Ramos (cell line): ENCODE results near the gene SPATA6.
"Not testable (repeated sequence)": the region's sequence is repeated elsewhere in the genome, so short reads cannot be mapped to it uniquely, and the experiment has no call there.

Source experiments
- in situ Hi-C: fragments of 300-500 bp; cut with MboI; formaldehyde crosslinking; loops from one replicate; pipeline ENCODE4 v1.14.3; 2022; ENCODE audit warnings: low sequenced_read_pairs; ENCODE audit not compliant: unreplicated experiment

Gene SPATA6

DNA sequence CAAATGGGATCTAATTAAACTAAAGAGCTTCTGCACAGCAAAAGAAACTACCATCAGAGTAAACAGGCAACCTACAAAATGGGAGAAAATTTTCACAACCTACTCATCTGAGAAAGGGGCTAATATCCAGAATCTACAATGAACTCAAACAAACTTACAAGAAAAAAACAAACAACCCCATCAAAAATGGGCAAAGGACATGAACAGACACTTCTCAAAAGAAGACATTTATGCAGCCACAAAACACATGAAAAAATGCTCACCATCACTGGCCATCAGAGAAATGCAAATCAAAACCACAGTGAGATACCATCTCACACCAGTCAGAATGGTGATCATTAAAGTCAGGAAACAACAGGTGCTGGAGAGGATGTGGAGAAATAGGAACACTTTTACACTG lies 189.7 kb downstream of the SPATA6 start:
- in situ Hi-C loops: not testable (repeated sequence)

DNA sequence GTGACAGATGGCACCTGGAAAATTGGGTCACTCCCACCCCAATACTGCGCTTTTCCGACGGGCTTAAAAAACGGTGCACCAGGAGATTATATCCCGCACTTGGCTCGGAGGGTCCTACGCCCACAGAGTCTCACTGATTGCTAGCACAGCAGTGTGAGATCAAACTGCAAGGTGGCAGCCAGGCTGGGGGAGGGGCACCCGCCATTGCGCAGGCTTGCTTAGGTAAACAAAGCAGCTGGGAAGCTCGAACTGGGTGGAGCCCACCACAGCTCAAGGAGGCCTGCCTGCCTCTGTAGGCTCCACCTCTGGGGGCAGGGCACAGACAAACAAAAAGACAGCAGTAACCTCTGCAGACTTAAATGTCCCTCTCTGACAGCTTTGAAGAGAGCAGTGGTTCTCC lies 194.6 kb downstream of the SPATA6 start:
- in situ Hi-C loops: not testable (repeated sequence)

DNA sequence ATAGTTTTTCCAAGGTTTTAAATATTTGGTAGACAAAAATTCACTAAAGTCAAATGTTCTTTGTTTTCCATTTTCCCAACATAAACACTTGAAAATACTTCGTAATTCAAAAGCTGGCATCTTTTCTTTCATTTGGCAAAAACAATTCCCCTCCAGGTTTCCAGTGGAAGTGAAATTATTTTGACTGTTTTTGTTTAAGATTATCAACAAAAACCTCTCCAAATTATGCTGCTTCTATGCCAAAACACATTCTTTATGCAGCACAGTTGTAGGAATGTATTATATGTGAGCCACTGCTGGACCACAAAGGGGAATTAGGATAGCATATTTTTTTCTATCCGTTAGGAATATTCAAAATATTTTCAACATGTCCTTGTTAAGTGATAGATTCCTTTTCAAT lies 205.4 kb downstream of the SPATA6 start:
- in situ Hi-C loops: no loop called here

DNA sequence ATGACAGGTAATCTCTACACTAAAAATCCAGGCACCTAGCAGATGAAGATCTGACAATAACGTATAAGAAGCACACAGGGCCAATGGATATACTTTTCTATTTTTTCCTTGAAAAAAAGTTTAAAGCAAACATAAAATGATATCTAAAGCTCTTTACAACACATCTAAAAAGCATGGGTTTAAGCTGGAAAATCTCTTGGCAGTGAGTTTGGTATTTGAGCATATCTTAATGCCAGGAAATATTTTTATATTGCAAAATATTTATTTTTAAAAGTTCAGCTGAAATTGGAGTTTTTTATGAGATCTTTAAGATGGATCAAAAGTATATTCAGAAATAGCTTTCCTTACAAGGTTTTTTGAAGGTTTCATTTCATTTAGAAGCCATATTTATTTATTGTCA lies 209.0 kb downstream of the SPATA6 start:
- in situ Hi-C loops: no loop called here

DNA sequence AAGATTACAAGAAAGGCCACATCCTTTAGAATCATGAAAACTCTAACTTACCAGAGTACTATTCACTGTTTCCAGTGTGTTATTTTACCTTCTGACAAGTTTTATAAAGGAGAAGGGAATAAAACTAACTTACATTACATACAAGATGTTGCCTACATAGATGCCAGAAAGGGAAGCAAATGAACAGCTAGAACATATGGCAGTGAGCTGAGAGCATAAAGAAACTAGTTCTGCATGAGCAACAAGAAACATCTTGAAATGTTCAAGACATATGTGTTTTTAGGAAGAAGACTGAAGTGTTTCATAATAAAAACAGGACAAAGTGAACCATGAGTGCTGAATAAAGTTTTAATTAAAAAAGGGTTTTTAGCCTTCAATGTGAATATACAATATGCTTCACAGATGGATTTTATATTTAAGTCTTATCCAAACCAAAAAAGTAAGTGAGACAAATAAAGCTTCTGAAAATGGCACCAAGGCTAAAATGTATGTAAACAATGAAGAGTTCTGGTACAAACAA lies 210.1 kb downstream of the SPATA6 start:
- in situ Hi-C loops: no loop called here

DNA sequence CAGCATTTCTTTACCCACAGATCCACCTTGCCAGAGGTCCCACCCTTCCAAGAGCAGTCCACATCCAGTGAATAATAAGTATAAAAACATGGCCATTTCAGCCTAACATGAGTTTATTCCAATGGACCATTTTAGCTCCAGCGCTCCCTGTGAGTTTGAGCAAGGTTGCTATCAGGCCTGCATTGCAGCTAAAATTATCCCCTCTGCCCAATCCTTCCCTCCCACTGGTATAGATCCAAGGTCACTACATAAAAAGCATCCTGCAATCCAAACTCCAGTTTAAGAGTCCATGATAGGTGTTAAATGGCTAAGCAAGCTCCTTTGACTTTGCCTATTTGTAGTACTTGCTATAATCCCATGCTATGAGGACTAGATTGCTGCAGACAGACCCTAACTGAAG lies 213.9 kb downstream of the SPATA6 start:
- in situ Hi-C loops: no loop called here

DNA sequence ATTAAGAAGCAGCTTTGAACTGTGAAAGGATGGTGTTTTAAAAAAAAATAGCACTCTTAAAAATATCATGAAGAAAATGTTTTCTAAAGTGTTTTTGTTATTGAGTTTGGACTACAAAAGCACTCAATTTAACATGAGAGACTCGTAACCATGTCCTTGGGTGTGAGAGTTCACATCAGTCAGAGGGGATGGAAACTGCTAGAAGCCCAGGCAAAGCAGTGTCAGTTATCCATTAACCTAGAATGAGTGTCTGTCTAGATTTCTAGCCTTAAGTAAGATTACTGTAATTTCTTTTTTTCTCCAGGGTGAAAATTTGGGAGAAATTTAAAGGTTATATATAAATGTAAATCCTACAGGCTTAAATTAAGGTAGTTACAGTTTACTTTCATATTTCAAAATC lies 217.8 kb downstream of the SPATA6 start:
- in situ Hi-C loops: no loop called here

DNA sequence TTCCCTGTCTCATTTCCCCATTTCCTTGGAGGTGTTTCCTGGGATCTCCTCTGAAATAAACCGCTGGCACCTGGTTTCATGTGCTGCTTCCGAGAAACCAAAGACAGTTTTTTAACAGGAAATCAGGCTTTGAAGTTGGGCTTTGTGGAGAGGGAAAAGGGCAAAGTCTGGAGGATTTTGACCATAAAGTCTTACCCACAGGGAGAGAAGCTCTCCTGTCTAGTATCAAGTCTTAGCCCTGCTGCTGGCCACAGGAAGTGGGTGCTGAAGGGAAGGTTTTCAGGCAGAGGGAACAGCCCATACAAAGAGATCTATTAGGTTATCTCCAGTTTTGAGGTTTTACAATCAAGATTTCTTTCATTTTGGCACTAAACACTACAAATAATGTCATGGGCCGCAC lies 220.2 kb downstream of the SPATA6 start:
- in situ Hi-C loops: no loop called here

DNA sequence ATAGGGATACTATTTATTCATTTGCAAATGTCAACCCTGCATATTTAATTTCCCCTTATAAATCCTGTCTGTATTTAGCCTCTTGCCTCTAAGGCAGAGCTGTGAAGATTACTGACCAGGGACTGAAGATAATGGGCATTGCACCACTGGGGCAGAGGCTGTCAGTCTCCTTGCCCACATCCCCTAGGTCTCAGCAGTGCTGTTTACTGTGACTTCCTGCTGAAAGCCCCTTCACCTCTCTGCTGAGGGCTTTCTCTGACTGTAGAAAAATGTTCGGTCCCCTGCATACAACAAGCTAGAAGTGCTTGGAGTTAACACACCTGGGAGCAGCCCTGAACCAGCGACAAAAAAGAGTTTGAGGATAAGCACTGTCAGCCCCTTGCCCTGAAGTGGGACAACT lies 220.7 kb downstream of the SPATA6 start:
- in situ Hi-C loops: no loop called here

DNA sequence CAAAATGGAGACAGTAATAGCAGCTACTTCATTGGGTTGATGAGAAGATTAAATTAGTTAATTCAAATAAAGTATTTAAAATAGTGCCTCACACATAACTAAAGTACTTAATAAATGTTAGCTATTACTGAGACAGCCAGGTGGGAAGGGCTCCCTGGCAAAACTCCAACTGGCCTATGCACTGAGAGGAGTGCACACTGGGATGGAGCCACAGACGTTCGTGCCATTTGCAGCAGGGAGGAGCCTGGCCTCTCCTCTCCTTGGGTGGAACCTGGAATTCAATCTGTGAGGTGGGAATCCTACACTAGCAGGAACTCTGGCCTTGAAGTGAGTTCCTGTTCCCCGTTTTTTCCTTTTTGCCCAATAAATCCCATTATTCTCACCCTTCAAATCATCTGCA lies 221.4 kb downstream of the SPATA6 start:
- in situ Hi-C loops: no loop called here

DNA sequence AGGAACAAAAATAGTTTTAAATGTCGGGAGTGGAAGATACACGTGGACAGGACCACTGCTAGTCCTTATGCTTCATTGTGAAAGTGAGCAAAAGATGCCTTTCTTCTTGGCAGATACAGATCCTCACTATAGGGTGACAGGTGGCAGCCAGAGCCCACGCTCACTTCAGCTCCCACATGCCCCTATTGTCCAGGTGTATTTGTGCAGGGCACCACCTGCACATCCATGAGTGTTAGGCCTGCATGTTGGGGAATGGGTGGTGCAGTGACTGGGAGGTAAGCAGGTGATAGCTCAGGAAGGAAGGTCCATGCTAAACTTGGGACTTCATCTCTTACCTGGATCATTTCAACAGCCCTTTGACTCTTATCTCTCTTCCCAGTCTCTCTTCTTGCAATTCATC lies 222.1 kb downstream of the SPATA6 start:
- in situ Hi-C loops: no loop called here

DNA sequence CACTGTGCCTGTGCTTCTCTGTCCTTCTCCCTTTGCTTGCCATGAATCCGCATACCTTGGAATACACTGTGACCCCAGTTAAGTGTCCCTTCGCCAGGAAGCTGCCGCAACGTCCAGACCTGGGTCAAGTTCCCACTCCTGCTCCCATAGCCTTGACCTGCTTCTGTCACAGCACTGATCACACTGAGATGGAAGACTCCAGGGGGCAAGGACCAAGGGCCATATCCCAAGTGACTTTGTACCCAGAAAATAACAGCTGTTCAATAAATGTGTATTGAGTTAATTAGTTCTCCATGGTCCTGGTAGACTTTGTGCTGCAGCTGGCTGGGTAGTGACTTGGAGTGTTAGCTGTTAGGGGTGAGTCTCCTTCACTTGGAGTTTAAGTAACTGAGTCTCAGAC lies 223.6 kb downstream of the SPATA6 start:
- in situ Hi-C loops: no loop called here

DNA sequence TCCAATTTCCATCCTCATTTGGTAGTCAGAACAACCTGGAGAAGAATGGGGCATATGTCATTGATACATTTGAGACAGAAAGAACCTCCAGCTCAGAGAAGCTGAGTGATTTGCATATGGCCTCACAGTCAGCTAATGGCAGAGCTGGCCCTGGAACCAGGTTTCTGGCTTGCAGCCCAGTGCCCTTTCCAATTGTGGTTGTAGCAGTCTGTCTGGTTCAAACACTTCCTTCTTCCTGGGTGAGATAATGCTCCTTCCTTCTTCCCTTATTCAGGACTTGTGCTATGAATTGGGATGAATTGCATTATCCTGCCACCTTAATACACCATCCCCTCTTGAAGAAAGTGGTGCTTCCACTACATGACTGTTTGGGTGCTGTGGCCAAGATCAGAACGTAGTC lies 225.3 kb downstream of the SPATA6 start:
- in situ Hi-C loops: no loop called here
